Spleen (tissue), 11 donors: ENCODE data around the gene PFN1. TPM values are rescaled to one million over a fixed set of nuclear protein-coding genes. Genes with fewer than 3 reads are reported as not detected.
"Not testable (repeated sequence)": the region's sequence is repeated elsewhere in the genome, so short reads cannot be mapped to it uniquely, and the experiment has no call there.

Experiments
- DNase-seq: peaks from one replicate; pipeline ENCODE4 v3.0.0-alpha.2; 2020
- H3K27ac ChIP-seq, 8 donors: fragments of 200-600 bp; sonication (generic) in 7 of 8; 1 replicate in 4 of 8; 2 replicates in 4 of 8; pipeline versions ENCODE4 v1.5.0 to v1.8.0; 2016 to 2021; ENCODE audit warnings: inconsistent platforms in 4 of 8, mild to moderate bottlenecking in 4 of 8, moderate library complexity in 1 of 8
- H3K27me3 ChIP-seq, 7 donors: fragments of 200-600 bp; sonication (generic) in 6 of 7; replicated peaks in 1 of 7; 1 replicate in 4 of 7; 2 replicates in 3 of 7; pipeline versions ENCODE4 v1.5.0 to v1.8.0; 2016 to 2021; ENCODE audit warnings: inconsistent platforms in 3 of 7, mild to moderate bottlenecking in 1 of 7
- H3K36me3 ChIP-seq, 6 donors: fragments of 200-600 bp; sonication (generic) in 5 of 6; 1 replicate in 4 of 6; 2 replicates in 2 of 6; pipeline versions ENCODE4 v1.5.0 to v1.8.0; 2016 to 2021; ENCODE audit warnings: inconsistent platforms in 2 of 6
- H3K4me1 ChIP-seq, 6 donors: fragments of 200-600 bp; sonication (generic) in 5 of 6; 1 replicate in 3 of 6; 2 replicates in 3 of 6; pipeline versions ENCODE4 v1.5.0 to v1.8.0; 2016 to 2021; ENCODE audit warnings: inconsistent platforms in 3 of 6
- H3K4me3 ChIP-seq, 8 donors: fragments of 200-600 bp; sonication (generic) in 7 of 8; 1 replicate in 4 of 8; 2 replicates in 4 of 8; pipeline versions ENCODE4 v1.5.0 to v1.8.0; 2016 to 2021; ENCODE audit warnings: inconsistent platforms in 4 of 8, mild to moderate bottlenecking in 4 of 8, moderate library complexity in 2 of 8
- H3K9me3 ChIP-seq, 8 donors: fragments of 200-600 bp; sonication (generic) in 7 of 8; 1 replicate in 4 of 8; 2 replicates in 4 of 8; pipeline versions ENCODE4 v1.5.0 to v1.8.0; 2016 to 2021; ENCODE audit warnings: inconsistent platforms in 4 of 8
- POLR2A ChIP-seq, 3 donors: fragments of 450-650 bp; IDR thresholded peaks; one replicate each; pipeline ENCODE4 v1.5.1; 2017; ENCODE audit warnings: antibody characterized with exemption in 3 of 3, mild to moderate bottlenecking in 1 of 3
- POLR2AphosphoS5 ChIP-seq, 3 donors: sonication (generic); formaldehyde crosslinking; IDR thresholded peaks; one replicate each; pipeline ENCODE4 v1.5.1; 2017; ENCODE audit warnings: antibody characterized with exemption in 3 of 3
- WGBS, 5 donors: extraction: QIAGEN DNeasy Blood & Tissue Kit in 3 of 5; methylation state at CpG; one replicate each; pipeline versions ENCODE4 v1.1.5 to v1.1.7; 2013 to 2018; 5-methylcytosine and 5-hydroxymethylcytosine counted together
- intact Hi-C: fragments of 100-400 bp; cut with DNase I; formaldehyde crosslinking; loops from one replicate; pipeline ENCODE4 v1.15.0; 2023; ENCODE audit warnings: low total_unique reads
- polyA plus RNA-seq, 3 donors: library from polyadenylated mRNA; stranded (reverse); fragments of 200-250 nt; gene quantifications; one replicate each; pipeline ENCODE4 v1.2.1, GENCODE V29; 2013
- total RNA-seq, 7 donors: library from RNA; depleted of rRNA in 3 of 7; stranded (reverse); fragments of >200 nt in 3 of 7; fragmentation: NEBNext Ultra II Directional in 4 of 7; extraction: Animal tissue kit (Norgen Biotek cat#: 25700) in 4 of 7; gene quantifications; one replicate each; pipeline versions ENCODE4 v1.1.0 to v1.2.1, GENCODE V29; 2016 to 2021
- TF ChIP-seq, protein P1 (sequence below), 11 experiments: fragments of 200-600 bp in 7 of 11; fragments of 450-650 bp in 4 of 11; sonication (generic) in 4 of 11; IDR thresholded peaks in 8 of 11; conservative IDR thresholded peaks in 3 of 11; 1 replicate in 7 of 11; 2 replicates in 4 of 11; pipeline versions ENCODE4 v1.4.0 to v1.8.0; 2016 to 2021; ENCODE audit warnings: antibody characterized with exemption in 11 of 11, inconsistent platforms in 4 of 11, mild to moderate bottlenecking in 1 of 11
- donor health status: healthy with polysubstance abuse.
- donor health status: DM: no; HTN: no; CAD: no; lungs with moderate emphysema.
- donor health status: DM: no; HTN: no; CAD: no.
- donor health status: Bipolar disorder and iron deficiency.
- donor health status: healthy.
- donor health status: DM: no; HTN: no; CAD: no.
- donor health status: DM: yes; HTN: yes; CAD: no.

The PFN1 gene
- total and polyA plus RNA-seq, 10 donors = 605 to 1,090 (median 843) TPM

DNA sequence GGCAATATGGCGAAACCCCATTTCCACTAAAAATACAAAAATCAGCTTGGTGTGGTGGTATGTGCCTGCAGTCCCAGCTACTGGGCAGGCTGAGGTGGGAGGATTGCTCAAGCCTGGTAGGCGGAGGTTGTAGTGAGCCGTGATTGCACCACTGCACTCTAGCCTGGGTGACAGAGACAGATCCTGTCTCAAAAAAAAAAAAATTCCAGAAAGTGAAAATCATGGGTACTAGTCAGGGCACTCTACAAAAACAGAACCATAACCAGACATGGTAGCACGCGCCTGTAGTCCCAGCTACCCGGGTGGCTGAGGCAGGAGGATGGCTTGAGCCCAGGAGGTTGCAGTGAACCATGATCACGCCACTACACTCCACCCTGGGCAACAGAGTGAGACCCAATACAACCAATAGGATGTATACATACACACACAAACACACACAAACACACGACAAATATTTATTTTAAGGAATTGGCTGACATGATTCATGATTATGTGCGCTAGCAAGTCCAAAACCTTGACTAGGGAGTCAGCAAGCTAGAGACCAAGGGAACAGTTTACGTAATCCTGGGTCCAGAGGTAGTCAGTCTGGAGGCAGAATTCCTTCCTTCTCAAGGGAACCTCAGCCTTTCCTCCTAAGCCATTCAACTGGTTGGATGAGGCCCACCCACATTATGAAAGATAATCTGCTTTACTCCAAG is 27.8 kb downstream of the PFN1 start:
- Histone ChIP-seq H3K9me3 (no peaks in the 10 kb centered on the region), H3K4me1 (peaks cover 0 to 10% (median 0%) of the 10 kb centered on the region in 6 donors), H3K4me3 (no peak overlapping the region), H3K27me3 (no peaks in the 10 kb centered on the region), H3K36me3 (no peaks in the 10 kb centered on the region), H3K27ac (no peak overlapping the region)
- WGBS, 5 donors = 74 to 88% (median 83%) methylated on average over 10 of the region's 10 CpGs
- intact Hi-C loops = no loop called here
- no peak for DNase-seq
- TF ChIP-seq POLR2AphosphoS5 (IDR thresholded peaks at IDR 0.05) = no peak
- no peak for TF ChIP-seq POLR2A (IDR thresholded peaks at IDR 0.05)
- TF ChIP-seq, protein P1, sequence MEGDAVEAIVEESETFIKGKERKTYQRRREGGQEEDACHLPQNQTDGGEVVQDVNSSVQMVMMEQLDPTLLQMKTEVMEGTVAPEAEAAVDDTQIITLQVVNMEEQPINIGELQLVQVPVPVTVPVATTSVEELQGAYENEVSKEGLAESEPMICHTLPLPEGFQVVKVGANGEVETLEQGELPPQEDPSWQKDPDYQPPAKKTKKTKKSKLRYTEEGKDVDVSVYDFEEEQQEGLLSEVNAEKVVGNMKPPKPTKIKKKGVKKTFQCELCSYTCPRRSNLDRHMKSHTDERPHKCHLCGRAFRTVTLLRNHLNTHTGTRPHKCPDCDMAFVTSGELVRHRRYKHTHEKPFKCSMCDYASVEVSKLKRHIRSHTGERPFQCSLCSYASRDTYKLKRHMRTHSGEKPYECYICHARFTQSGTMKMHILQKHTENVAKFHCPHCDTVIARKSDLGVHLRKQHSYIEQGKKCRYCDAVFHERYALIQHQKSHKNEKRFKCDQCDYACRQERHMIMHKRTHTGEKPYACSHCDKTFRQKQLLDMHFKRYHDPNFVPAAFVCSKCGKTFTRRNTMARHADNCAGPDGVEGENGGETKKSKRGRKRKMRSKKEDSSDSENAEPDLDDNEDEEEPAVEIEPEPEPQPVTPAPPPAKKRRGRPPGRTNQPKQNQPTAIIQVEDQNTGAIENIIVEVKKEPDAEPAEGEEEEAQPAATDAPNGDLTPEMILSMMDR (IDR thresholded peaks at IDR 0.05 in 8 of 11, conservative IDR thresholded peaks at IDR 0.05 in 3 of 11) = no peak

DNA sequence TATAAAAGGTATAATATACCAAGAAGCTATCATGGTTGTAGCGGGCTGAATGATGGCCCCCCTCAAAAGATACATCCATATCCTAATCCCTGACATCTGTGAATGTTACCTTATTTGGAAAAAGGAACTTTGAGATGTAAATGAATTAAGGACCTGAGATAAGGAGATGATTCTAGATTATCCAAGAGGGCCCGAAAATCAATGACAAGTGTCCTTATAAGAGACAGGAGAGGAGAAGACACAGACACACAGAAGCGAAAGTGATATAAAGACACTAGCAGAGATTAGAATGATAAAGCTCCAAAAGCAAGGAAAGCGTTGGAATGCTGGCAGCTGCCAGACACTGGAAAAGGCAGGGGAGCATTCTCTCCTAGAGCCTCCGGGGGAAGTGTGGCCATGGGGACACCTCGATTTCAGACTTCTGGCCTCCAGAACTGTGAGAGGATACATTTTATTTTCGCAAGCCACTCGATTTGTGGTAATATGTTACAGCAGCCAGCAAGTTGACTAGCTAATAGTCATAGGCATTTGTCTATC is 28.8 kb downstream of the PFN1 start:
- no peak for TF ChIP-seq POLR2AphosphoS5 (IDR thresholded peaks at IDR 0.05)
- TF ChIP-seq, protein P1 (IDR thresholded peaks at IDR 0.05 in 8 of 11, conservative IDR thresholded peaks at IDR 0.05 in 3 of 11) = no peak
- intact Hi-C loops = no loop called here

DNA sequence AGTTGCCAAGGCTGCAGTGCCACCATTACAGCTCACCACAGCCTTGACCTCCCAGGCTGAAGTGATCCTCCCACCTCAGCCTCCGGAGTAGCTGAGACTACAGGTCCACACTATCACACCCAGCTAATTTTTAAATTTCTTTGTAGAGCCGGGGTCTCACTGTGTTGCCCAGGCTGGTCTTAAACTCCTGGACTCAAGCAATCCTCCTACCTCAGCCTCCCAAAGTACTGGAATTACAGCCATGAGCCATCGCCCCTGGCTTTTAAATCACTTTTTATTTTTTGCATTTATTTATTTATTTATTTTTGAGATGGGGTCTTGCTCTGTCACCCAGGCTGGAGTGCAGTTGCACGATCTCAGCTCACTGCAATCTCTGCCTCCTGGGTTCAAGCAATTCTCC is 33.8 kb downstream of the PFN1 start:
- DNase-seq, H3K27ac ChIP-seq, H3K4me3 ChIP-seq, H3K27me3 ChIP-seq, intact Hi-C loops, H3K9me3 ChIP-seq, H3K36me3 ChIP-seq, H3K4me1 ChIP-seq: not testable (repeated sequence)
- 84 to 96% (median 93%) methylated on average over 4 of the region's 4 CpGs for WGBS, 5 donors

More for the DNA sequence above, 28.8 kb downstream of the PFN1 start:
- WGBS, 5 donors = 74 to 84% (median 77%) methylated on average over 8 of the region's 8 CpGs
- Histone ChIP-seq H3K4me3 (no peak overlapping the region), H3K27me3 (no peaks in the 10 kb centered on the region), H3K9me3 (no peaks in the 10 kb centered on the region), H3K4me1 (peaks cover 0 to 10% (median 0%) of the 10 kb centered on the region in 6 donors), H3K36me3 (no peaks in the 10 kb centered on the region), H3K27ac (no peak overlapping the region)
- DNase-seq = no peak

DNA sequence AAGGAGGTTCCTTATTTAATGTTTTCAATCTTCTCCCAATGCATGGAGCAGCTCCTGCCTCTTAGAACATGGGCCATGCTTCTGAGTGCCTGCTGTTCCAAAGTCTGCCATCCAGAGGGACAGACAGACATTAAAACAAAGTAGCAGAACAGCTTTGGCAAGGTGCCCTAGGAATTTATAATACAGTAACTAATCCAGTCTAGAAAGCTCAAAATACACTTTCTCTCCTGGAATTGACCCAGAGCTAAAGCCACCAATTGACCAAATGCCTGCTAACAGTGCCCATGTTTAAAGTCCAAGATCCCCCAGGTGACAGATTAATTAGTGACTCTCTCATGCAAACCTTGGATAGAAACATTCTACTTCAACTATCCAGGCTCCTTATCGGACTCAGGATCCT is 34.3 kb downstream of the PFN1 start:
- Histone ChIP-seq H3K4me1 (peaks cover 0 to 7% (median 6%) of the 10 kb centered on the region in 6 donors), H3K4me3 (no peak overlapping the region), H3K9me3 (no peaks in the 10 kb centered on the region), H3K27me3 (no peaks in the 10 kb centered on the region), H3K36me3 (no peaks in the 10 kb centered on the region), H3K27ac (no peak overlapping the region)
- no peak for DNase-seq
- TF ChIP-seq POLR2A (IDR thresholded peaks at IDR 0.05) = no peak
- no peak for TF ChIP-seq POLR2AphosphoS5 (IDR thresholded peaks at IDR 0.05)
- TF ChIP-seq, protein P1 (IDR thresholded peaks at IDR 0.05 in 8 of 11, conservative IDR thresholded peaks at IDR 0.05 in 3 of 11) = no peak
- 86 to 91% (median 89%) methylated on average over 1 of the region's 1 CpG for WGBS, 5 donors
- intact Hi-C loops = no loop called here
